Fibroblast of pulmonary artery (primary cell): ENCODE data around the gene FCN3.
"Not testable (repeated sequence)": the region's sequence is repeated elsewhere in the genome, so short reads cannot be mapped to it uniquely, and the experiment has no call there.

Source experiments
- DNase-seq: peaks from one replicate; pipeline ENCODE4 v3.0.0-alpha.2; 2010; ENCODE audit warnings: low read depth
- H3K4me3 ChIP-seq: replicated peaks from 2 replicates; pipeline ENCODE4 v1.5.1; 2011; ENCODE audit warnings: low read depth, mild to moderate bottlenecking, control low read depth, low read length, moderate library complexity
- CTCF ChIP-seq: IDR thresholded peaks from 2 replicates; pipeline ENCODE4 v1.5.1; 2011; ENCODE audit warnings: mild to moderate bottlenecking, control low read depth, low read length, inconsistent platforms; ENCODE audit errors: missing control alignments

FCN3 gene

GRCh38 chr1:27413004-27413403 is 38.4 kb upstream of the FCN3 start:
- H3K4me3 ChIP-seq = no peak overlapping the region
- TF ChIP-seq CTCF = no peak
- DNase-seq = no peak

GRCh38 chr1:27412502-27412901 is 37.9 kb upstream of the FCN3 start:
- no peak overlapping the region for H3K4me3 ChIP-seq
- no peak for DNase-seq
- TF ChIP-seq CTCF = no peak

GRCh38 chr1:27410709-27411108 is 36.1 kb upstream of the FCN3 start:
- no peak for DNase-seq
- TF ChIP-seq CTCF = no peak
- no peak overlapping the region for H3K4me3 ChIP-seq

GRCh38 chr1:27409669-27410068 is 35.0 kb upstream of the FCN3 start:
- TF ChIP-seq CTCF = no peak
- no peak overlapping the region for H3K4me3 ChIP-seq
- DNase-seq = no peak

- H3K4me3 ChIP-seq = no peak overlapping the region
- no peak for TF ChIP-seq CTCF
- DNase-seq = no peak
Measured at GRCh38 chr1:27408151-27408550, 33.5 kb upstream of the FCN3 start.

- H3K4me3 ChIP-seq, DNase-seq: not testable (repeated sequence)
Measured at GRCh38 chr1:27406791-27407190, 32.2 kb upstream of the FCN3 start.

GRCh38 chr1:27406362-27406680 is 31.7 kb upstream of the FCN3 start:
- no peak for TF ChIP-seq CTCF
- DNase-seq = no peak
- no peak overlapping the region for H3K4me3 ChIP-seq

GRCh38 chr1:27405598-27406361 is 31.2 kb upstream of the FCN3 start:
- not testable (repeated sequence) for DNase-seq, H3K4me3 ChIP-seq
